Colonic mucosa (tissue), 4 donors: Measurements from ENCODE around the gene NOL9. TPM values are rescaled to one million over a fixed set of nuclear protein-coding genes. Genes with fewer than 3 reads are reported as not detected.

Experiments used
- DNase-seq: peaks from one replicate; pipeline ENCODE4 v3.0.0-alpha.2; 2020
- H3K27ac ChIP-seq: fragments of 200-600 bp; one replicate; pipeline ENCODE4 v1.8.0; 2021
- H3K27me3 ChIP-seq: fragments of 200-600 bp; one replicate; pipeline ENCODE4 v1.8.0; 2021
- H3K36me3 ChIP-seq: fragments of 200-600 bp; one replicate; pipeline ENCODE4 v1.8.0; 2021
- H3K4me1 ChIP-seq: fragments of 200-600 bp; one replicate; pipeline ENCODE4 v1.8.0; 2021; ENCODE audit warnings: mild to moderate bottlenecking
- H3K4me3 ChIP-seq: fragments of 200-600 bp; one replicate; pipeline ENCODE4 v1.8.0; 2021
- H3K9ac ChIP-seq, 2 donors: one replicate each; pipeline ENCODE4 v1.7.0; 2013; ENCODE audit warnings: control low read depth in 2 of 2, low read depth in 2 of 2, low read length in 2 of 2
- H3K9me3 ChIP-seq: fragments of 200-600 bp; one replicate; pipeline ENCODE4 v1.8.0; 2021
- intact Hi-C: fragments of 100-400 bp; cut with DNase I; formaldehyde crosslinking; loops from one replicate; pipeline ENCODE4 v1.14.1; 2022
- total RNA-seq, 2 donors: library from RNA; stranded (reverse); fragmentation: NEBNext Ultra II Directional in 1 of 2; extraction: Animal tissue kit (Norgen Biotek cat#: 25700) in 1 of 2; gene quantifications; one replicate each; pipeline ENCODE4 v1.2.1, GENCODE V29; 2021
- TF ChIP-seq, protein P1 (sequence below): fragments of 200-600 bp; IDR thresholded peaks from one replicate; pipeline ENCODE4 v1.8.0; 2022; ENCODE audit warnings: antibody characterized with exemption, mild to moderate bottlenecking
- donor health status: healthy.
- donor health status: DM: no; HTN: no; CAD: no.
- donor health status: DM: no; HTN: no; CAD: no.

The NOL9 gene
- total RNA-seq, 2 donors from 2014 or later: 14.5 to 27.3 TPM

DNA sequence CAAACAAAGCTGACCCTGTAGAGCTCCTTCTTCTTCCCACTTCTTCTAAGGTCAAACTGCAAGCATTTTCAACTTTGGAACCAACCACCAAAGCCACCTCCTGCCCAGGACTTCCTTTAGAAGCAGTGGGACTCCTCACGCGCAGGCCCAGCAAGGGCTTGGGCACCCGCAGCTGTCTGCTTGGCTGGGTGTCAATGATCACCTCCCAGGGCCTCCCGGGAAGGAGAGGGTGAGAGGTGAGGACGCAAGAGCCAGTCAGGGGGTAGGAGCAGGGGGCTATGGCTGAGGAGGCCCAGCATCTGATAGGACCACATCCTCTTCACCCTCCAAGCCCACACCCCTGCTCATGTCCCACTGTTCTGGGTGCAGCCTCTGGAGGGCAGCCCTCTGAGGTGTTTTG is 38.1 kb upstream of the NOL9 start:
- no peak overlapping the region for H3K9ac ChIP-seq
- intact Hi-C loops: no loop called here
- H3K36me3 ChIP-seq: no peaks in the 10 kb centered on the region
- H3K27me3 ChIP-seq: no peaks in the 10 kb centered on the region
- H3K9me3 ChIP-seq: no peaks in the 10 kb centered on the region
- H3K27ac ChIP-seq: no peak overlapping the region
- H3K4me3 ChIP-seq: no peak overlapping the region
- DNase-seq: no peak
- peaks cover 4% of the 10 kb centered on the region for H3K4me1 ChIP-seq
- TF ChIP-seq, protein P1, sequence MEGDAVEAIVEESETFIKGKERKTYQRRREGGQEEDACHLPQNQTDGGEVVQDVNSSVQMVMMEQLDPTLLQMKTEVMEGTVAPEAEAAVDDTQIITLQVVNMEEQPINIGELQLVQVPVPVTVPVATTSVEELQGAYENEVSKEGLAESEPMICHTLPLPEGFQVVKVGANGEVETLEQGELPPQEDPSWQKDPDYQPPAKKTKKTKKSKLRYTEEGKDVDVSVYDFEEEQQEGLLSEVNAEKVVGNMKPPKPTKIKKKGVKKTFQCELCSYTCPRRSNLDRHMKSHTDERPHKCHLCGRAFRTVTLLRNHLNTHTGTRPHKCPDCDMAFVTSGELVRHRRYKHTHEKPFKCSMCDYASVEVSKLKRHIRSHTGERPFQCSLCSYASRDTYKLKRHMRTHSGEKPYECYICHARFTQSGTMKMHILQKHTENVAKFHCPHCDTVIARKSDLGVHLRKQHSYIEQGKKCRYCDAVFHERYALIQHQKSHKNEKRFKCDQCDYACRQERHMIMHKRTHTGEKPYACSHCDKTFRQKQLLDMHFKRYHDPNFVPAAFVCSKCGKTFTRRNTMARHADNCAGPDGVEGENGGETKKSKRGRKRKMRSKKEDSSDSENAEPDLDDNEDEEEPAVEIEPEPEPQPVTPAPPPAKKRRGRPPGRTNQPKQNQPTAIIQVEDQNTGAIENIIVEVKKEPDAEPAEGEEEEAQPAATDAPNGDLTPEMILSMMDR: no peak

DNA sequence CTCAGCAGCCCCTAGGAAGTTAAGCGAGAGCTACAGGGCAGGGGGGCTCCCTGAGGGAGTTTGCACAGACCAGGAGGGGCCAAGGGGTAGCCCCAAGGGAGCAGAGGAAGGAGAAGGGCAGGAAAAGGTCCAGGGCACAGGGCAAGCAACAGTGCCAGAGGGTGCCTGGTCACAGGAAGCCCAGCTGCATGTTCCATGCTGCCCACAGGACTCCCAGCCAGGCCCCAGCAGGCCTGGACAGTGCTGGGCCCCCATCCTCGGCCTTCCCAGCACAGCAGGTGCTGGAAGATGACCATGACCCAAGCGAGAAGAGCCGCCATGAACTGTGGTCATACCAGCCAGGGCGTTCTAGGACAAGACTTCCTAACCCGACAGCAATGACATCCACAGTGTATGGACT is 37.3 kb upstream of the NOL9 start:
- no peaks in the 10 kb centered on the region for H3K27me3 ChIP-seq
- H3K4me1 ChIP-seq: peaks cover 4% of the 10 kb centered on the region
- no peak for DNase-seq

DNA sequence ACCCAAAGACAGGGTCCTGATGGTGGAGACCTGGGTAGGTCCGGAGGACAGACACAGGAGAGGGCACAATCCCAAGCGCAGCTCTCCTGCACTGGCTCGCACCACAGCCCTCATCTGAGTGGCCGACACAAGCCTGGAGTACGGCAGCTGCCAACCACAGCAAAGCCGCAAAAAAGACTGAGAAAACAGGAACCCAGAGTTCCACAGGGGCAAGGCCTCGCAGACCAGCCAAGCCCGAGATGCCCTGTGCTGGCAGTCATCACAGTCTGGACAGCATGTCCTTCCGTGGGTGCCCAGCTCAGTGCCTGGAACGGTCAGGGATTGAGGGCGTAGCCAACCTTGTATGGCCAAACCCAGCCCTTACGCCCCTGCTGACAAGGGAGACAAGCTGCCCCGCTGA is 36.9 kb upstream of the NOL9 start:
- no peaks in the 10 kb centered on the region for H3K9me3 ChIP-seq
- DNase-seq: no peak
- intact Hi-C loops: no loop called here
- no peak overlapping the region for H3K27ac ChIP-seq
- no peaks in the 10 kb centered on the region for H3K36me3 ChIP-seq
- peaks cover 4% of the 10 kb centered on the region for H3K4me1 ChIP-seq
- no peak overlapping the region for H3K4me3 ChIP-seq
- no peaks in the 10 kb centered on the region for H3K27me3 ChIP-seq
- TF ChIP-seq, protein P1: no peak
- H3K9ac ChIP-seq: no peak overlapping the region

More for the DNA sequence above, 37.3 kb upstream of the NOL9 start:
- Histone ChIP-seq H3K9ac (no peak overlapping the region), H3K9me3 (no peaks in the 10 kb centered on the region), H3K27ac (no peak overlapping the region), H3K4me3 (no peak overlapping the region), H3K36me3 (no peaks in the 10 kb centered on the region)
- TF ChIP-seq, protein P1: no peak
- intact Hi-C loops: no loop called here

DNA sequence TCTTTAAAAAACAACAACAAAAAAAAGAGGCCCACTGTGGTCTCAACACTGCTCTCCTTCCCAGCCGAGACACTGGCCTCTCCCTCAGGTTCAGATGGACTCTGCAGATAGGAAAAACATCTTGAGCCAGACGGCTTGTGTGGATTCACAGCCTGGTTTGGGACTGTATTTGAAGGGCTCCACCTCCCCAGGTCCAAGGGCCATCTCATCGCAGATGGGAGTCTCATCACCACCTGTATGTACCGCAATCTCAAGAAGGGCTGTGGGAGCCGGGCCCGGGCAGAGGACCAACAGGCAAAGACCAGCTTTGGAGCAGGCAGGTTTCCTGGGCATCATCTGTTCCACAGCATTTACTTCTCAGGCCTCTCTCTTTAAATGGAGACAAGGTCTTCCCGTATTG is 35.7 kb upstream of the NOL9 start:
- Histone ChIP-seq H3K9me3 (no peaks in the 10 kb centered on the region), H3K4me1 (peaks cover 3% of the 10 kb centered on the region), H3K27ac (no peak overlapping the region), H3K4me3 (no peak overlapping the region), H3K9ac (no peak overlapping the region), H3K36me3 (no peaks in the 10 kb centered on the region), H3K27me3 (no peaks in the 10 kb centered on the region)
- DNase-seq: no peak
- intact Hi-C loops: no loop called here
- TF ChIP-seq, protein P1: no peak

DNA sequence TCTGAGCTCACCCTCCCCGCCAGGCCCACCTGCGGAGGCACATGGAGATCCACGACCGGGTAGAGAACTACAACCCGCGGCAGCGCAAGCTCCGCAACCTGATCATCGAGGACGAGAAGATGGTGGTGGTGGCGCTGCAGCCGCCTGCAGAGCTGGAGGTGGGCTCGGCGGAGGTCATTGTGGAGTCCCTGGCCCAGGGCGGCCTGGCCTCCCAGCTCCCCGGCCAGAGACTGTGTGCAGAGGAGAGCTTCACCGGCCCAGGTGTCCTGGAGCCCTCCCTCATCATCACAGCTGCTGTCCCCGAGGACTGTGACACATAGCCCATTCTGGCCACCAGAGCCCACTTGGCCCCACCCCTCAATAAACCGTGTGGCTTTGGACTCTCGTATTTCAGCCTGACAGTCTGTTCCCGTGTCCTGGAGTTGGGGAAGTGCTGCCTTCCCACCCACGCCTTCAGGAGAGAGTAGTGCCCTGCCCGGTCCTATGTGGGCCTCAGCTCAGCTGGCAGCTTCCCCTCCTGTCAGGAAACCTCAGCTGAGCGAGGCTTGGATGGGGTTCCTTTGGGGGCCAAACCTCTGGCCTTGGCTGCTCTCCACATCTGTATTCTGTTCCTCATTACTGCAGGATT is 34.7 kb upstream of the NOL9 start:
- no peak overlapping the region for H3K9ac ChIP-seq
- intact Hi-C loops: no loop called here
- no peaks in the 10 kb centered on the region for H3K27me3 ChIP-seq
- no peak overlapping the region for H3K27ac ChIP-seq
- H3K4me1 ChIP-seq: no peaks in the 10 kb centered on the region
- no peaks in the 10 kb centered on the region for H3K9me3 ChIP-seq
- H3K36me3 ChIP-seq: no peaks in the 10 kb centered on the region
- TF ChIP-seq, protein P1: no peak
- no peak overlapping the region for H3K4me3 ChIP-seq
- DNase-seq: no peak
